Measurements from ENCODE around the gene DUOX1.

DNA sequence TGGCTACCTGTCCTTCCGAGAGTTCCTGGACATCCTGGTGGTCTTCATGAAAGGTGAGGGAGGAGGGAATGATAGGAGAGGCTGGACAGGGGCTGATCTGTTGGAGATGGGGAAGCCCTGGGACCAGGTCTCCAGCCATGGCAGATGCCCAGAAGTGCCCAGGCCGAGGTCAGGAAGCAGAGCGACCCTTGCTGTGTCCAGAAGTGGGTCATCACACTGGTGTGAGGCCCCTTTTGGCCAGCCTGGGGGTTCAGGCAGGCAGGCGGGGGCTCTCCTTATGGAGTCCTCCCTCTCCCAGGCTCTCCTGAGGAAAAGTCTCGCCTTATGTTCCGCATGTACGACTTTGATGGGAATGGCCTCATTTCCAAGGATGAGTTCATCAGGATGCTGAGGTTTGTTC is 17.8 kb downstream of the DUOX1 start:
- TF ChIP-seq POLR2A (IDR thresholded peaks at IDR 0.05; ENCODE audit: low read depth, low read length) (no peak), POLR2AphosphoS5 (IDR thresholded peaks at IDR 0.05; ENCODE audit: low read depth, low read length) (no peak), TAF1 (IDR thresholded peaks at IDR 0.05; ENCODE audit: borderline replicate concordance, low read depth, low read length) (no peak)

Measured in GM12892 (cell line).